PC-9 (cell line): ENCODE results near the gene HMGN1.

ENCODE experiments used
- CTCF ChIP-seq: fragments of 200-600 bp; sonication (generic); conservative IDR thresholded peaks from 2 replicates; pipeline ENCODE4 v1.6.1; 2017; ENCODE audit warnings: mixed run types, antibody characterized with exemption, mild to moderate bottlenecking, moderate library complexity
- EZH2 ChIP-seq: fragments of 200-600 bp; sonication (generic); IDR thresholded peaks from 2 replicates; pipeline ENCODE4 v1.8.0; 2017; ENCODE audit warnings: antibody characterized with exemption, low read depth

GRCh38 chr21:39321424-39321823 is 27.5 kb downstream of the HMGN1 start:
- TF ChIP-seq CTCF (no peak), EZH2 (no peak)
